Activated CD4-positive, alpha-beta T cell treated with anti-CD3 and anti-CD28 coated beads, Interleukin-2, amount 50 U/mL, for 24 hours (primary cell): Measurements from ENCODE around the gene RBP4.

Source experiments
- DNase-seq, 2 donors: peaks; one replicate each; pipeline ENCODE4 v3.0.0-alpha.2; 2020; ENCODE audit warnings: low read depth in 1 of 2, low spot score in 1 of 2

The RBP4 gene

DNA sequence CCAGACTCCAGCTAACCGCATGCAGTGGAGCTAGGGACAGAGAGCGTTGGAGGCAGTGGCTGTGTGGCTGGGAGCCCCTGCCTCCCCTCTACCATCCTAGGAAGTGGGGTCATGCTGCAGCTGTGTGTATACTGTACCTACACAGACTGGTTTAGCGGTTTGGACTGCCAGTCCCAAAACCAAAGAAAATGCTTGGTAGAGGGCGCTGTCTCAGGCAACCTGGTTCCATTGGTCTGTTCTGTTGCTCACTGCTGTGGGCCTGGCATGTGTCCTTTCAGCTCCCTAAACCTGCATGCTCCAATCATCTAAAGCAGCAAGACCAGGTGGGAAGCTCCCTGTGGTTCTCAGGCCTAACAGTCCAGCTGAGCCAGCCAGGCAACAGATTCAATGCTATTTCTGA, 4.5 kb downstream of the RBP4 start:
- DNase-seq, result no peak

DNA sequence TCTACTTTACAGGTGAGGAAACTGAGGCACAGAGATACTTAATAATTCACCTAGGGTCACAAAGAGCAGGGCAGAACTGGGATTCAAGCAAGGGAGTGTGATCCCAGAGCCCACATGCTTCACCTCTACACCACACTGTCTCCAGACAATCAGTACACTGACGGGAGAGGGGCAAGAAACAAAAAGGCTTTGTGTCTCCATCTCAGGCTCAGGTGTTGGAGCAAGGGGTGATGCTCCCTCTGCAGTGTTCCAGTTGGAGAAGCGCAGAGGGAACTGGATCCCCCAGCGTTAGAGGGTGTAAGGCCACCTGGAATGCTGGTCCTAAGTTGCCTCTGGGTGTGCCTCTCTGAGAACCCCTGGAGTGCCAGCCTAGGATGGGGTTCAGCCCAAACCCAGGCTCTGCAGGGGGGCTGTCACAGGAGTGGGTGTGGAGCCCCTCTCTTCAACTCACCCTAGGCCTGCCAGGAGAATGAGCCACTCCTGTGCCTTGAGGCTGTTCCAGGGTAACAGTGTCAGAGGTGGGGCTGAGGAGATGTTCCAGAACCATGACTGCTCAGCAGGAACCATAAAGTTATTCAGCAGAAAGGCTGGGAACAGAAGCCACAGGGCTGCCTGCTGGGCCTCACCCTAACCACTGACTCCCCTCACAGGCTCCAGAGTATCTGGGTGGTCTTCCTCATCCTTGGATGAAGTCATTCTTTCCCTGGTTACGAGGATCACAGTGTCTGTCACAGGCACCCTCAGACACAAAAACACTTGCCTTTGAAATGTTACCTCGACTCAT, 5.5 kb downstream of the RBP4 start:
- DNase-seq, result no peak

DNA sequence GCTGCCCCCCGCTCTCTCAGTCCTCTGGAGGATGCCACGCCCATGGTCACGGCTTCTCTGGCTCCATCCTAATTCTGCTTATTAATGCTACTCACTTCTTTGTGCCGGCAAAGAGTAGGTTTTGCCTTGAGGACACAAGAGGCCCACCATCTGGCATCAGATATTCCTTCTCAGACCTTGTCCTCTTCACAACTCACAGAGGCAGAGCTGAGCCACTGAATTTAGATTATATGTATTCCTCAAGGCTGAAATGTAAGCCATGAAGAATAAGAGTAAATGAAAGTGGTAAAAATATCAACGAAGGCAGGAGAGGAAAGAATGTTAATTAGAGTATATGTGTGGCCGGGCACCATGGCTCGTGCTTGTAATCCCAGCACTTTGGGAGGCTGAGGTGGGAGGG, 6.5 kb downstream of the RBP4 start:
- DNase-seq, result no peak

DNA sequence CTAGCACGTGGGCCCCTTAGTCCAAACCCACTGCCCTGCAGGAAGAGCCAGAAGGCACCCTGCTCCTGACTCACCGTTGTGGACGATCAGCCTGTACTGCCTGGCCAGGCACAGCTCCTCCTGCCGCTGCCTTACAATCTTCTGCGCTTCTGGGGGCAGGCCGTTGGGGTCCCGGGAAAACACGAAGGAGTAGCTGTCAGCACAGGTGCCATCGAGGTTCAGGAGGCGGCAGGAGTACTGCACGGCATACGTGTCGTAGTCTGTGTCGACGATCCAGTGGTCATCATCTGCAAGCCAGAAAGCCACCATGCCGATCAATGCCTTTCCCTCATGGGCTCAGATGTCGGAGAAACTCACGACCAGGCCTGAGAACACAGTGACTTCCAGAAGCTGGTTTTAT, 7.3 kb downstream of the RBP4 start:
- DNase-seq, result no peak

DNA sequence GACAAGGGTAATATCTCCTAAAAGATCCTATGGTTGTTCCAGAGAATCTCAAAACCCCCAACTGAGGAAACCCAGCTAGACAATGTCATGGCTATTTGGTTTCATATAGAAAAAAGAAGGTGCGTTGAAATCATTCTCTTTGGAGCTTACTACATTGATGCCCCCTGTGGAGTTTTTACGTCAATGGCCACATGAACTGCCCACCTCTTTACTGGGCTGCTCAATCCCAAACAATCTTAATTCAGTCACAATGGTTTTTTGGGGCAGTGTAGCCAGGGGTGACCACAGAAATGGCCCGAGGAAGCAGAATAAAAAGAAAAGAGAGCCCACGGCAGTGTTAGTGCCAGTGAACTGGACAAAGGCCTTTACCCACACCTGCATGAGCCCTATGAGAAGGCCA, 7.8 kb downstream of the RBP4 start:
- no peak for DNase-seq

DNA sequence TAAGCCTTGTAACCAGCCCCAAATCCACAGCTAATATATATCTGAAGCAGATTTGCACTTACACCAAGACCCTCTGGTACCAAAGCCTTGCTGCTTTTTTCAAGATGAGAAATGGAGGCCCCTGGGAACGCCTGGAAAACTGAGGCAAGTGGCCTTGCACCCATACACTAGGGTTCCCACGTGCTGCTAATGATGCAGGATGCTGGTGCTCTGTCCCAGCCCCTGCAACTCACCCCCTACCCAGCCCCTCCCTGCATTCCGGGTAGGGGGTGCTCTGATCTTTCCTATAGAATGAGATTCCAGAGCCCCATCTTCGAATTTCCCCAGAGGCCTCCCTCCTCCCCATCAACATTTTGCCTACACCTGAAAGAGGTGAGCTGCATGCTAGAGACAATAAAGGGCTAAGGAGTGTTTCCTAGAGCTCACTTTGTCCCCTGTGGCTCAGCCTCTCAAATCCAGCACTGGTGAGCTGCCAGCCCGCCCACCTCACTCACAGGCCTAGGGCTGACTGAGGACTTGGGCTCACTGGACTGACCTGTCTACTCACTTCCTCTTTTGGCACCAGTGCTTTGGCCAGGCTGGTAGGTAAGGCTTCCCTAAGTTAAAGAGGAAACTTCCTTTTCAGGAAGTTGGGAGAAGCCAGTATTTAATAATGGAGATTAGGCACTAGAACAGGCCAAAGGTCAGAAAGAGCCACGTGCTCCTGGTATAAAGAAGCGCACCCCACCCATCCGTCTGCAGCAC, 9.8 kb downstream of the RBP4 start:
- DNase-seq, result no peak

DNA sequence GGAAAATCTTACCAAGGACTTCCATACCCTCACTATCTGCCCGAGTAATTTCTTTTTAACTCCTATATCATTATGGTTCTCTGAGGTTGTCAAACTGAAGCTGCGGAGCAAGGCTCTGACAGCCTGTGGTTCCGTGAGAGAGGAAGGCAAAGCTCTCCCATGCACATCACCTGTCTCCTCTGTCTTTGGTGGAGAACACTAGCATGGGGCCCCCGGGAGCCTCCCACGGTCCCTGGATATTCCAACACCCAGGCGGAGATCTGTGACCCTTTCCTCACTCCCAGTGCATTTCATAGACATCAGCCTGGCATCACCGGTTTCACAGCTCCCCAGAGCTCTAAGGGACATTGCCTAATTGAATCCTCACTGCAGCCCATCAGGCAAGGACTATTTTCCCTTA, 10.4 kb downstream of the RBP4 start:
- DNase-seq, result no peak

DNA sequence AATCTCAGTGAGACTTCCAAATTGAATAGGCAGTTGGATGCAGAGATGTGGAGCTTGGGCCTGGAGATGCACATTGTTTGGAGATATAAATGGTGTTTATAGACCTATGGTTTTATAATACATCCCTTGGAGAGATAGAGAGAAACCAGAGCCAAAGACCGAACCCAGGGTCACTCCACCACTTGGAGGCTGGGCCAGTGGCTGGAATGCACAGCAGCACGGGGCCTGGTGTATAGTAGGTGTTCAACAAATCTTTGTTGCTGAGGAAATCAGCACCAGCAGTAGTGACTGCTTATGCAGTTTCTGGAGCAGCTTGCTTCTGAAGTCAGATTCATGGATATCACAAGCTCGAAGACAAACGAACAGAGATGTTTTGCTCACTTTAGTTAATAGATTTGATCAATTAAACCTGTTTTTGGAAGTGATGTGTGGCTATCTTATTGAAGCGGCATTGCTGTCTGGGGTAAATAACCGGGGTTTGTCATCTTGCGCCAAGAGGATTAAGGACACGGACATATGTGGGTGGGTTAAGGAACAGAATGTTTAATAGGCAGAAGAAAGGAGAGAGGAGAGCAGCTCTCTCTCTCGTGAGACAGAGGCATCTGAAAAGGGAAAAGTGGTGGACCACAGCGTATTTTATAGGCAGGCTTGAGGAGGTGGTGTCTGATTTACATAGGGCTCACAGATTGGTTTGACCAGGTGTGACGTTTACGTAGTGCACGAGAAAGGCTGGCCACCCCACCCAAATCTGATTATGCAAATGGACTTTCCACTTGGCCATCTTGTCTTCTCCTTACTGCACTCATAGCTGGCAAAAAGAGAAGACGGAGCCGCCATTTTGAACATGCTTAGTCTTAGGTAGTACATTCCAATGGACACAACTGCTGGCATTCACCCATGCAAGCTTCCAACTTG, 11.1 kb downstream of the RBP4 start:
- DNase-seq, result no peak

DNA sequence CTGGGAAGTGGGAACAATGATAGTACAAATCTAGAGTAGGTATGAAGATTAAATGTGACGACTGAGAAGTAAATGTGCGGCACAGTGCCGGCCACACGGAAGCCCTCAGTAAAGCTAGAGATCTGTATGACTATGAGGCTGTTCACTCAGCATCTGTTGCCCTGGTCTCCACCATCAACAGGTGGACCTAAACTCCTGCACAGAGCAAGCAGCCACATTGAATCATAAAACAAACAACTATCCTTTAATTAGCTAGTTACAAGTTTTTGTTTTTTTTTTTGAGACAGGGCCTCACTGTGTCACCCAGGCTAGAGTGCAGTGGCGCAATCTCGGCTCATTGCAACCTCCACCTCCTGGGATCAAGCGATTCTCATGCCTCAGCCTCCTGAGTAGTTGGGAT, 16.6 kb downstream of the RBP4 start:
- DNase-seq, result no peak

DNA sequence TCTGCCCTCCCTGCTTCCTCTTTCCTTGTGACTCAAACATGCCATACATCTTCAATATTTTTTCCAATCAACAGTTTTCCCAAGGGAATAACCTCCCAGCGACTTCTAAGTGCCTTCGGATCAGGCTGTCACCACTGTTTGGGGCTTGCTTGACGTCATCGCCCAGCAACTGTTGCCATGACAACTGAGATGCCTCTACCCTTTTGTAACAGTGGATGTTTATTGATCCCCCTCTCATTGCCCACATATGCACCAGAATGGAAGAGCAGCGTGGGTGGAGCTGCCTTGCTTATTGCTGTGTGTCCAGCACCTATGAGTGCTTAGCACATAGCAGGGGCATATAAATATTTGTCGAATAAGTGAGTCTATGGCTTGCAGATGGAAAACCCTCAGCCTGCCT, 20.2 kb downstream of the RBP4 start:
- no peak for DNase-seq

DNA sequence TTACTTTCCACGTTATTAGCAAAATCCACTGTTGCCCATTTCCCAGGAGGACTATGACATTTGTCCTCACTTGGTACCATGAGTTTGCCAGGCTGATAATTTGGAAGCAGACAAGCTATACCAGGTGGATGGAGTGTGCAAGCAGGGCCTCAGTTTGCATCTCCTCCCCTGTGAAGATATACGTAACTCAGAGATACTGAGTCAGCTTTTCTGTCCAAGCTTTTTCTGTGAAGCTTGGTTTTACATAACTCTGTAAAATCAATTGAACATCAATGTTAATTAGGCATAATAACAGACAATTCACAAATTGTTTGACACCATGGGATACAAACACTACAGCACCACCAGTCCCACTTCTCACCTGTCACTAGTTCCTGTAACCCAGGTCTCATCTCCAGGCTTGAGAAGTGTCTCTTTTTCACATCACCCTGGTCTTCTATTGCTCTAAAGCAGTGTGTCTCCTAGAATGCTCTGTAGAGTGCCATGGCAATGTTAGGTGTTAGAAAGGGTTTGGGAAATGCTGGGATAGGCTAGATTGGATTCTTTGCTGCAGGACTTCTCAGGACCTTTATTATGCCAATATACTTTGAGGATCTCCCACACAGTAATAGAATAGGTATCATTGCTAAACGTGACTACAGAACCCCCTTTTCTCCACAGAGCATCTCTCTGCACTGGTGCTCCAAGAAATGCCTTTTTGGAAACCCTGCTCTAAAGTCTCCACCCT, 20.9 kb downstream of the RBP4 start:
- no peak for DNase-seq

DNA sequence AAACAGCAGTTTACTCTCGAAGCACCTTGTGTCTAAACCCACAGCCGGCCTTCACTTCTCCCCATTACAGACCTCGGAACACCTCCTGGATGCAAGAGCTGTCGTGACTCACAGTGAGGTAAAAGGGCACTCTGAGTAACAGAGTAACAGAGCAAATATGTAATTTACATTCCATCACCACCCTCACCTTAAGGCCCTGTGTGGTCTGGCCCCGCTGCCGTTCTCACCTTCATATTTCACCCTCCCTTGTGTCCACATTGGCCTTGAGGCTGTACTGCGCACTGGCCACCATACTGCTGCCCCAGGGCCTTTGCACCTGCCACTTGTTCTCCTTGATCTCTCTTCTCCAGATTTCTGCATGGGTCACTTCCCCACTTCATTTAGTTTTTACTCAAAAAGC, 21.9 kb downstream of the RBP4 start:
- no peak for DNase-seq

DNA sequence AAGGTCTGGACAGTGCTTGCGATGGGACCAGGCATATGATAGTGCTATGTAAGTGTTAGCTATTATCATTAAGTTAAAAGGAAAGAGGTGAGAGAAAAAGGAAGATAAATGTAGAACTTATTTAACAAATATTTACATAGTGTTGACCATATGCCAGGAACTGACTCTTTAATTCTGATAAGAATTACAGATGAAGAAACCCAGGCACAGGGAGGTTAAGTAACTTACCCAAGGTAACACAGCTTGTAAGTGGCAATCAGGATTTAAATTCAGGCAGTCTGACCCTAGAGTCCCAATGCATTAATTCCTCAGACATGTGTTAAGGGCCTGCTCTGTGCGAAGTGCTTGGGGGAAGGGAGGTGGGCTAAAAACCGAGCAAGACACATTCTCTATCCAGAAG, 23.5 kb downstream of the RBP4 start:
- no peak for DNase-seq

DNA sequence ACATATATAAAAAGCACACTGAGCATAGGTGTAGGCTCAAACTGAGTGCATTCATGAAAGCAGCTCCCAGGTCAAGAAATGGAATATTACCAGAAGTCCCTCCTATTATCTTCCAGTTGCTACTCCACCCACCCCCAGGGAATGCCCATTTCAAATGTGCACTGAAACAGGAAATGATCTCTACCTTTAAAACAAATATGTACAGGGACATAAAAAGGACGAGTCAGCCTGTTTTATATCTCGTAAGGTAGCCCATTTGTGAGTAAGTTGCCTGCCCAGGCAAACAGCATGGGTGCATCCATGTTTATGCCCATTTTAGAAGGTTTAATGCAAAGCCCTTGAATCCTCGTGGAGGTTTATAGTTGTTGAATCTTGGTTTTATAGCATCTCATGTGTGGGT, 24.1 kb downstream of the RBP4 start:
- DNase-seq, result no peak

DNA sequence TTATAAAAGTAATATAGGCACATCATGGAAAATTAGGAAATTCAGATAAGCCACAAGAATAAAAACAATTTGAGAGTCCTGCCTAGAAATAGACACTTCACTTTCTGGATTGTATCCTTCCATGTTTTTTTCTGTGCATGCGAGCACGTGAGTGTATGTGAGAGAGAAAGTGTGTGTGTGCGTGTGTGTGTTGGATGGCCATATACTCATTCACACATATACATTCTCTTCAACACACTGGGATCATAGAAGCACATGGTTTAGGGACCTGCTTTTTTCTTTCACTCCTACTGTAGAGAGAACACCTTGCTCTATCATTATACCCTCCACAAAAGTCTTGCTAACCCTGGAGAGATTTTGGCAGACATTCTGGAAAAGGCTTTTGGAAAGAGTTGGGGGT, 27.1 kb downstream of the RBP4 start:
- DNase-seq, result no peak

DNA sequence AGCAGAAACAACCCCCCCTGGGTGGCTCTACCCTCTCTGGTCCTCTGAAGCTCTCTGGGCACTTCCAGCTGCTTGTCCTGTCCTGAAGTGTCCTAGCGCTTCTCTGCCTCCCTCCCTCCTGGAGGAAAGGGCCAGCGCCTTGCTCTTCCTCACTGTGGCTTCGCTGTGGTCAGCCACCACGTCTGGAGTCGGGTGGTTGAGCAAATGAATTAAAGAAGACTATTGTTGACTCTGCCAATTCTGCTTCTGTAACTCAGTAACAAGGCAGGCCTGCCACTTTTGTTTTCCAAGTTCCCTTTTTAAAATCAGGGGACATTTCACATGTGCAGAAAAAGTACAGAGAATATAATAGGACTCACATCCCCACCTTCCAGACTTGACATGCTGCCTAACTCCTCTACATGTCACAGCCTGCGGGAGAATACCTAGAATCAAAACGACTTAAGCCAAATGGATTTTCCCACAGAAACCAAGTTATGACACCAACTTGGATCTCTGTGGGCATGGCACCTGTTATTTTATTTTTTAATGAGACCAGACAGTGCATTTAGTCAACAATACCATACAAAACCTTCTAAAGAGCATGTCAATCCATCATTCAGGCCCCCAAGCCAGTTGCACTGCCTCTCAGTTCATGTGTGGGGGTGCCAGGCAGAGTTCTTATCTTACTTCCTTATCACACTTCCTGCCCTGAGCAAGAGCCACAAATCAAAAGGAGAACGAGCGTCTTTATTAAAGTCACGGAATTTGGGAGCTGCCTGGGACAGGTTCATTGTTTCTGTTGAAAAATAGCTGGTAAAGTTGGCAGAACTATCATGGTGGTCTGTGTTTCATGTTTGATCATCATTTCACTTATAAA, 27.8 kb downstream of the RBP4 start:
- no peak for DNase-seq

DNA sequence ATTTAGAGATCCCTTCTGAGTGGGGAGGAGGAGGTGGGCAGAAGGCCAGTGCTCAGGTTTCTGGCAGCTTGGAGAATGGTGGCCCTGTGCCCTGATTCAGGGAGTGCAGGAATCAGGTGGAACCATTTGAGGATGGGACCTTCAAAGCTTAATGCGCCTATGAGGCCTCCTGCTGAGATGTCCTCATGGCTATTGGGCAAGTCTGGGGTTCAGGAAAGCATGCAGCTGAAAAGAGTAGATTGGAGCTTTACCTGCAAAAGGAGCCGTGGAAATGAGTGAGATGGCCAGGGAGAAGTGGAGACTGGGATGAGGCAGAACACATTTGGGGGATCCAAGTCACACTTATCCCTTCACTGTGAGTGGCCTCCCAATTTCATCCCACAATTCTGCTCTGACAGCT, 28.4 kb downstream of the RBP4 start:
- no peak for DNase-seq

DNA sequence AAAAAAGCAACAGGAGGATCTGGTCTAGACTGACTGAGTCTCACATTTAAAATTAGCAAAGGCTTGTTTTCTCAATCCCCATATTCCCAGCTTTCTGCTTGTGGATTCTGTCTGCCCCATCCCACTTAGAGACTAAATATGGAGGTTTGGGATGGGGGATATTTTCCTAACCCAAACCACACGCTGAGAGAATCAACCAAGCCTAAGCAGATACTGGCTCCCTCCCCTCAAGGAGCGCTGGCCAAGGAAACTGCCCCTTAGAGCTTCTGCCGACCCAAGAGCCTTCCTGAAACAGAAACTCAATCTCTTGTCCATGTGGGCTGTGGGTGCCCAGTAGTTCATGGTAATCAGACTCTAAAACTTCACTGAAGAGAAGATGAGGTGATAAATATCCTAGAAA, 30.7 kb downstream of the RBP4 start:
- no peak for DNase-seq

DNA sequence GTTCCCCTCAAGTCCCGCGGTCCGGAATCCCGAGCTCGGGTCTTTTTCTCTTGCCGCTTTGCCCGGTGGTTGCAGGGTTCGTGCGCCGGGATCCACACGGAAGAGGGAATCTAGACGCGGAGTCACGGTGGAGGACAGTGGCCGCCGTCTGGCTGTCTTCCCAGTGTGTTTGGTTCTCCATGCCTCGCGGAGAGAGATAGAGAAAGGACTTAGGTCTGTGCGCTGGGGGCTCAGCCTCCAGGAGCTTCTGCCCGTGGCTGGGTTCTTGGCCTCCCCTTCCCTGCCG, 33.0 kb downstream of the RBP4 start:
- no peak for DNase-seq

DNA sequence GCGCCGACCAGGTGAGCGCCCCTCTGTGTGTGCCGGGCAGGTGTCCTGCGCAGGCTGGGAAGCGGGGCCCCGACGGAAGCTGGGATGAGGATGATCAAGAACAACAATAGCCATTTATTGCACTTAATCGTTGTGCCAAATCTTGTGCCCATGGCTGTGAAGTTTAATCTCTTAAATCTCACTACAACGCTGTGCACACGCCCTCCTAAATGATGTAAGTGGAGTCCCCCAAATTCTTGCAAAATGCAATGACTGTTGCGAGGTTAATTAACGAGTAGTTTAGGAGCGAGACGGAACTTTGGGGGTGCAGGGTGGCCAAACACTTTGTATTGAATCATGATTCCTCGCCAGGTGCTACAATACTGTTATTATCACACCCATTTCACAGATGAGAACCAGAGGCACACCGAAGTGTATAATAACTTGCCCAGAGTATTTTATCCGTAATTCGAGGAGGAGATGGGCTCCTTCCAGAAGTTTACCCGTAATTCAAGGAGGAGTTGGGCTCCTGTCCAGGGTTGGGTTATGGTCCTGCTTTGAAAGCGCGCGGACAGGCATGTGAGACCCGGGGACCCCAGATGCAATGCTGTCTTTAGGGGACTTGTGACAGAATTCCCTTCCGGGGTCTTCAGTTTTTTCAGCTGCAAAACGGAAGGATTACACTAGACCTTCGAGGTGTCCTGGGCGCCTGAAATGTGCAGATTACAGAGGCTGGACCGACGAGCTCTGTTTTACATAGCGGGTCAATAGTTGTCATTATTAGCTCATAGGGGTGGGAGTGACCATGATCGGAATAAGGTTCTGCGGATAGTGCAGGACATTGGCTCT, 33.5 kb downstream of the RBP4 start:
- no peak for DNase-seq
